ENCODE data around the gene LITAFD. TPM values are rescaled to one million over a fixed set of nuclear protein-coding genes. Genes with fewer than 3 reads are reported as not detected.
"Not testable (repeated sequence)": the region's sequence is repeated elsewhere in the genome, so short reads cannot be mapped to it uniquely, and the experiment has no call there.

Gene LITAFD
- total RNA-seq, 1 donor from 2014 or later = not detected

DNA sequence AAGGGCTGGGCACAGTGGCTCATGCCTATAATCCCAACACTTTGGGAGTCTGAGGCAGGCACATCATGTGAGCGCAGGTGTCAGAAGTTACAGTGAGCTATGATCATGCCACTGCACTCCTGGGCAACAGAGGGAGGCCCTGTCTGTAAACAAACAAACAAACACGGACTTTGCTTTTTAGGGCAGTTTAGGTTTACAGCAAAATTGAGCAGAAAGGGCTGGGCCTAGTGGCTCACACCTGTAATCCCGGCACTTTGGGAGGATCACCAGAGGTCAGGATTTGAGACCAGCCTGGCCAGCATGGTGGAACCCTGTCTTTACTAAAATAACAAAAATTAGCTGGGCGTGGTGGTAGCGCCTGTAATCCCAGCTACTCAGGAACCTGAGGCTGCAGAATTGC, 10.1 kb upstream of the LITAFD start:
- intact Hi-C loops (cut with micrococcal nuclease) = no loop called here

DNA sequence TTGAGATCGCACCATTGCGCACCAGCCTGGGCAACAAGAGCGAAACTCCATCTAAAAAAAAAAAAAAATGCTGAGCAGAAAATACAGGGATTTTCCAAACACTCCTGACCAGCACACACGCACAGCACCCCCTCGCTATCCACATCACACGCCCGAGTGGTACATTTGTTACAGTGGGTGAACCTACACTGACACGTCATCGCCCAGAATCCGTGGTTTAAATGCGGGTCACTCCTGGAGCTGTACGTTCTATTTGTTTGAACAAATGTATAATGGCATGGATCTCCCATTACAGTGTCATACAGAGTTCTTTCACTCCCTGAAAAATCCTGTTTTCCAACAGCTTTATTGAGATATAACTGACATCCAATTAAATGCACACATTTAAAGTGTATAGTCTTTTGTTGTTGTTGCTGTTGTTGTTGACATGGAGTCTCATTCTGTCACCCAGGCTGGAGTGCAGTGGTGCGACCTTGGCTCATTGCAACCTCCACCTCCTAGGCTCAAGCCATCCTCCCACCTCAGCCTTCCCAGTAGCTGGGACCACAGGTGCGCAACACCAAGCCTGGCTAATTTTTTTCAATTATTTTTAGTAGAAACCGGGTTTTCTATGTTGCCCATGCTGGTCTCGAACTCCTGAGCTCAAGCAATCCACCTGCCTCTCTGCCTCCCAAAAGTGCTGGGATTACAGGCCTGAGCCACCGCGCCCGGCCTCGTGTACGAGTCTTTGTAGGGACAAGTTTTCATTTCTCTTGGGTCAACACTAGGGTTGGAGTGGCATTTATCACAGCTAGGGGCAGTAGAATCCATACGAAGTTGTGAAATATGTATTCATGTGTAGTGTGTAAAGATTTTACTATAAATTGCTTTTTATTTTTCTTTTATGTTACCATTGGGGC, 8.9 kb upstream of the LITAFD start:
- intact Hi-C loops (cut with micrococcal nuclease) = no loop called here

DNA sequence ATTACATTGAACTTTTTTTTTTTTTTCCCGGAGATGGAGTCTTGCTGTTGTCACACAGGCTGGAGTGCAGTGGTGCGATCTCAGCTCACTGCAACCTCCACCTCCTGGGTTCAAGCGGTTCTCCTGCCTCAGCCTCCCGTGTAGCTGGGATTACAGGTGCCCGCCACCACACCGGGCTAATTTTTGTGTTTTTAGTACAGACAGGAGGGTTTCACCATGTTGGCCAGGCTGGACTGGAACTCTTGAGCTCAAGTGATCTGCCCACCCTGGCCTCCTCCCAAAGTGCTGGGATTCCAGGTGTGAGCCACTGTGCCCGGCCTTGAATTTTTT, 8.3 kb upstream of the LITAFD start:
- intact Hi-C loops (cut with micrococcal nuclease) = not testable (repeated sequence)

DNA sequence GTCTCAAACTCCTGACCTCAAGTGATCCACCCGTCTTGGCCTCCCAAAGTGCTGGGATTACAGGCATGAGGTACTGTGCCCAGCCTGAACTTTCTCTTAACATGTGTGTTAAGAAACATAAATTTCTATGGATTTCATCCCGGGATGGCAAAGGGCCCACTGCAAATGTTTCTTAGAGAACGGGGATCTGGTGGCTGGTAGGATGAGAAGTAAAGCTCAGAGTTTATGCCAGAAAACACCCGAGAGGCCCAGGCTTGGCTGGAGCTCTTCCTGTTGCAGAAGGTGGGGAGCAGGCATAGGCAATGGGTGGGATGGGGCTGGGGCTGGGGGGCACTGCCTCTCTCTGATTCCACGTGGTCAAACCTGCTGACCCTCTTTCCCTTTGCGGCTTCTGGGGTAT, 7.8 kb upstream of the LITAFD start:
- intact Hi-C loops (cut with micrococcal nuclease) = no loop called here

DNA sequence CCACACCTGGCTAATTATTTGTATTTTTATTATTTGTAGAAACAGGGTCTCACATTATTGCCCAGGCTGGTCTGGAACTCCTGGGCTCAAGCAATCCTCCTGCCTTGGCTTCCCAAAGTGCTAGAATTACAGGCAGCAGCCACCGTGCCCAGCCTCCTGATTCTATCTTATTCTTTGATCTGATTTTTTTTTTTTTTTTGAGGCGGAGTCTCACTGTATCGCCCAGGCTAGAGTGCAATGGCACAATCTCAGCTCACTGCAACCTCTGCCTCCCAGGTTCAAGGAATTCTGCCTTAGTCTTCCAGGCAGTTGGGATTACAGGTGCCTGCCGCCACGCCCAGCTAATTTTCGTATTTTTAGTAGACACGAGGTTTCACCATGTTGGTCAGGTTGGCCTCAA, 6.8 kb upstream of the LITAFD start:
- intact Hi-C loops (cut with micrococcal nuclease) = not testable (repeated sequence)

DNA sequence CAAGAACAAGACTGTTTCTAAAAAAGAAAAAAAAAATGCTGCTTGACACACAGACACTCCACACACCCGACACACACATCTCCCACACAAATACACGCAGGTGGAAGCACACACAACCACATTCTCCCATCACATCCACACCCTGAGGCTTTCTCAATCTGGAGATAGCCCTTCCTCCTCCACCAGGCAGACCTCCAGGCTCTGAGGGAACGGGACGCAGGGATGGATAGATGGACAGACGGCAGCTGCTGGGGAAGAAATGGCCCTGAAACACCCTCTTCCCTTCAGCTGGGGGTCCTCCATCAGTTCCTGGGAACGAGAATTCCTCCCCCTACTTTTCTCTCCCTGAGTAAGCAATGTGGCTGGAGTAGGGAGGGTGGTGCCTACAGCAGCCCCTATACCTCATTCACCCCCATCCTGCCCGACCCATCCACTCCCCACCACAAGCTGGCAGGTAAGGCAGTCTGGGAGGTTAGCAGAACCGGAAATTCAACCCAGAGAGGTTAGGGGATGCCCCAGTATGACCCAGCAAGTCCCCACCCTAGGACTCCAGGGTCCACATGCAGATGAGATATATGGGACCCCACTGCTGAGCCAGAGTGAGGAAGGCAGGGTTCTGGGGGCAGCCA, 4.1 kb upstream of the LITAFD start:
- intact Hi-C loops (cut with micrococcal nuclease) = no loop called here

DNA sequence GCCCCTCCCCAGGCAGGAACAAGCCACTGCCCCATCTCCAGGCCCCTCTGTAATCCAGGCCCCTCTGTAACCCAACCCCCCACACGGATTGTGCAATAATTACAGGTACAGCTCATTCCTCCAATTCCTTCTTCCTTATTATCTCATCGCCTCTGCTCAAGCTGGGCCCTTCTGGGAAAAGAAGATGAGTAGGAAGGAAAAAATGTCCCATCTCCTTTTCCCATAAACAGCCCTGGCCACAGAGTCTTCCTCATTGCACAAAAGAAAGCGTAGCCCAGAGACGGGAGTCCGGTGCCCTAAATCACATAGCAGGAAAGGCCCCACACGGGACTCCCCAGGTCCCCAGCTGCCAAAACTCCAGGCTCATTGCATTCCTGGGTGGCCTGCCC, 3.6 kb upstream of the LITAFD start:
- intact Hi-C loops (cut with micrococcal nuclease) = no loop called here

DNA sequence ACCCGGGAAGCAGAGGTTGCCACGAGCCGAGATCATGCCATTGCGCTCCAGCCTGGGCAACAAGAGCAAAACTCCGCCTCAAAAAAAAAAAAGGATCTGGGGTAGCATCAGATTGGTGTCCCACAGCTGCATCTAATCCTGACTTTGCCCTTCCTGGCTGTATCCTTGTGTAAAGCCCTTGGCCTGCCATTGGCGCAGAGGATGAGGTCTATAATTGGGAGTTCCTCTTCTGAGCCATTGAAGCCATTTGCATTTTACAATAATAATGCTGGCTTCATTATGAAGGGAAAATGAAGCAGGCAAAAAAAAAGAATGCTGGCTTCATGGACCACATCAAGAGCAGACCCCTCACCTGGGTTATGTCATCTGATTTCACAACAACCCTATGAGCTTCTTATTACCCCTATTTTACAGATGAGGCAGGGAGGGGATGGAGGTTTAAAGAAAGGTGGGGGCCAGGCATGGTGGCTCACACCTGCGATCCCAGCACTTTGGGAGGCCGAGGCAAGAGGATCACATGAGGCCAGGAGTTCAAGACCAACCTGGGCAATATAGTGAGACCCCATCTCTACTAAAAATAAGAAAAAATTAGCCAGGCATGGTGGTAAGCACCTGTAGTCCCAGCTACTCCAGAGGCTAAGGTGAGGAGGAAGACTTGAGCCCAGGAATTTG, 1.2 kb upstream of the LITAFD start:
- intact Hi-C loops (cut with micrococcal nuclease) = loop anchor here (1.0 to 2.0 kb wide), 6 partner anchors 13 to 314 kb away; partner anchors contain the start of genes PMM2 and TMEM186

DNA sequence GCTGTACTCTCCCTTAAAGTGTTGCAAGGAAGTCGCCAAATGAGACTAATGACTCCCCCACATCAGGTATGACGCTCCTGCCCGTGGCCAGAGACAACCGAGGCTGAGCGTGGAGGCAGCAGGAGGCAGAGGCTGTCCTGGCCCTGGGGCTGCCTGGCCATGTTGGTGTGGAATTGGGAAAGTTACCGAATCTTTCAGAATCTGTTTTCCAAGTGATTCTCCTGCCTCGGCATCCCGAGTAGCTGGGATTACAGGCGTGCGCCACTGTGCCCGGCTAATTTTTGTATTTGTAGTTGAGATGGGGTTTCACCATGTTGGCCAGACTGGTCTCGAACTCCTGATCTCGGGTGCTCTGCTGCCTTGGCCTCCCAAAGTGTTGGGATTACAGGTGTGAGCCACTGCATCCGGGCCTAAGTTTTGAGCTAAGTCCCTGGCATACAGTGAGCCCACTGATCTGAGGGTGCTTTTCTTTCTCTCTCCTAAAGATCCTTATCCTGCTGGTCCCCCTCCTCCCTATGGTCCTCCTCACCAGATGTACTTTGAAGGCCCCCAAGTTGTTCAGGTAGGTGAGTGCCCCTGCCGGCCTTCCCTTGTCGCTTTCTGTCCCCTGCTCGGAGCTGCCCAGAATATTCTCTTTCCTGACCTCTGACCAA, 700 bp downstream of the LITAFD start:
- intact Hi-C loops (cut with micrococcal nuclease) = no loop called here

DNA sequence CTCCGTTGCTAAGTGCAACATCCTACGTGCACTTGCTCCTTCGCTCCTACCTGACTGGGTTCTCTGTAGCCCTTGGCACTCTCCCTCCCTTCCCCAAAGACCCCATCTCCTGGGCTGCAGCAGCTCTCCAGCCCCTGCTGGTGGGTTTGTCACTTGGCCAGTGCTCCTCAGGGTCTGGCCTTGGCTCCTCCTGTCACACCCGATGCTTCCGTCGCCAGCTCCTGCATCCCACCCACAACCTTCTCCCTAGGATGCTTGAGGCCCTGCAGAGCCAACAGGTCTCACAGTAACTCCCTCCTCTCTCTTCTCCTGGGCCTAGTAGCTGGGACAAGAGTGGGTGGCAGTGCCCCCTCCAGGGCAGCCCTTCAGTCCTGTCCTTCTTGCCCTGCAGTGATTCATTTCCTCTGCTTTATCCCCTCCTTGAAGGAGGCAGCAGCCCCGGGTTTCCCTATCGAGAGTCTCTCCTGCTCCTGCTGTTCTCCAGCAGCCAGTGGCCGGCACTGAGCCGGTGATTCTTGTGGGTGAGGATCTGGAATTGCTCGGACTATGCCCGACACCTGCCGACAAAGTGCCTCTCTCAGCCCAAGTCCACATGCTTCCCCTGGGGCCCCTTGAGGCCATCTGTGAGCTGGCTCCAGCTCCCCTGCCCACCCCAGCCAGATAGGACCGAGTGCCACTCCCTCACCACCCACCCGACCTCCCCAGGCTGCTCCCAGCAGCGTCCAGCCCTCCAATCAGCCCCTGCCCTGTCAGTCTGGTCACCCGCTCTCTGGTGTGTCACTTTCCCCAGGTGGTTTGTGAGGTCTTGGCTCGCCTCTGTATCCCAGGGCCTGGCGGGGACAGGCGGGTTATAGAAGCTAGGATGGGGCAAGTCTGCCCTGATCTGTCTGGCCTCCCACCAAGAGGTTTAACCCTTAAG, 3.8 kb downstream of the LITAFD start:
- intact Hi-C loops (cut with micrococcal nuclease) = no loop called here

DNA sequence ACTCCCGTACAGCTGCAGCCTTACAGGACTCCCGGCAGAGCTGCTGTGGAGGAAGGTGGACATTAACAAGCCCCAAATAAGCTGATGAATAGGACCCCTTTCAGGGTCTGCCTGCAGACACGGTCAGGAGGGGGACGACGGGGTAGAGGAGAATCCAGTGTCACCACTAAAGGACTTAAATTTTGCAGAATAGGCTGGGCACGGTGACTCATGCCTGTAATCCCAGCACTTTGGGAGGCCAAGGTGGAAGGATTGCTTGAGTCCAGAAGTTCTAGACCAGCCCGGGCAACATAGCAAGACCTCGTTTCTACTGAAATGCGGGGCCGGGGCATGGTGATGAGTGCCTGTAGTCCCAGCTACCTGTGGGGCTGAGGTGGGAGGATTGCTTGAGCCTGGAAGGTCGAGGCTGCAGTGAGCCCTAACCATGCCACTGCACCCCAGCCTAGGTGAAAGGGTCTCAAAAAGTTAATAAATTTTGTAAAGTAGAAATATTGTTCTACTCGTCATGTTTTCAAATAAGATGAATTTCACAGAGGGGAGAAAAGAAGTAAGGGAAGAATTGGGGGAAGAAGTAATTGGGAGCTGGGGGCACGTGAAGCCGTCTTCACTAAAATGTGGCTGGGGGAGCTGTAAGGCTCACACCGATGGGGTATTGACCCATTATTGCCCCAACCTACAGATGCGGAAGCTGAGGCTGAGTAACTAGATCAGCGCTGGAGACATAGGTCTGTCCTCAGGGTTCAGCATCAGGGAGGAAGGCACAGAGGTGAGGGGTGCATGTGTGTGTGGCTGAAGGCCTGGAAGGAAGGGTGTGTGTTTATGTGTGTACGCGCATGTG, 4.7 kb downstream of the LITAFD start:
- intact Hi-C loops (cut with micrococcal nuclease) = no loop called here

DNA sequence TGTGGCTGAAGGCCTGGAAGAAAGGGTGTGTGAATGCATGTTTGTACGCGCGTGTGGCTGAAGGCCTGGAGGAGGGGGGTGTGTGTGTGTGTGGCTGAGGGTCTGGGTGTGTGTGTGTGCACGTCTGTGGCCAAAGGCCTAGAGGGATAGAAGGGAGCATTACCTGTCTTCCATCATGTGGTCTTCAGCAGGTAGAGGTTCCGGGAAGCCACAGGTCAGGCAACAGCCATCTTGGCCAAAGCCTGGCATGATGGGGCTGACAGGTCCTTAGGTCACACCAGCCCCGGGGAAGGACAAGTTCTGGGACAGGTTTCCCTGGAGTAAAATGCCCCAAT, 5.2 kb downstream of the LITAFD start:
- intact Hi-C loops (cut with micrococcal nuclease) = no loop called here

DNA sequence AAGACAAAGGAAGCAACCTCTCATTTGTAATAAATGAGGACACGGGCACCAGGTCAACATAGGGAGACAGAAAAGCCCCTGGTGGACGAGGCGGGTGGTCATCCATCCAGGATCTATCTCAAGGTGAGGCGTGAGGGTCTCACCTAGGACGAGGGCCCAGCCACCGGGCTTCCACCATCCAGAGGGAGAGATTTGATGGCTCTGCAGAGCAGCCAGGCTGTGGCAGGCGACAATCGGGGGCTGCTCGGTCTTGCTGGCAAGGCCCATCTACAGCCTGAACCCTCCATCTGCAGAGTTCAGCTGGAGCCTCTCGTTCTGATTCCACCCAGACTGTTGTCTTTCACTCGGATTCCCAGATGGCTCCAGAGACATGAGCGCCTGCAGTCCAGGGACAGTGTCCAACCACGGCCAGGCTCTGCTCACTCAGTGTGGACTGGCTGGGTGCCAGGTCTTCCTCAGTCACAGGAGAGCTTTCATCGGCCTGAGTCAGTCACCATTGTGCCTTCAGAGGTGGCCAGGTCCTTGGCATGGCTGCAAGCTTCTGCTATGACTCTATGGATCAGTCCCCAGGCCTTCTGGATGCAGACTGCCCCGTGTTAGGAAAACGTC, 5.9 kb downstream of the LITAFD start:
- intact Hi-C loops (cut with micrococcal nuclease) = no loop called here

DNA sequence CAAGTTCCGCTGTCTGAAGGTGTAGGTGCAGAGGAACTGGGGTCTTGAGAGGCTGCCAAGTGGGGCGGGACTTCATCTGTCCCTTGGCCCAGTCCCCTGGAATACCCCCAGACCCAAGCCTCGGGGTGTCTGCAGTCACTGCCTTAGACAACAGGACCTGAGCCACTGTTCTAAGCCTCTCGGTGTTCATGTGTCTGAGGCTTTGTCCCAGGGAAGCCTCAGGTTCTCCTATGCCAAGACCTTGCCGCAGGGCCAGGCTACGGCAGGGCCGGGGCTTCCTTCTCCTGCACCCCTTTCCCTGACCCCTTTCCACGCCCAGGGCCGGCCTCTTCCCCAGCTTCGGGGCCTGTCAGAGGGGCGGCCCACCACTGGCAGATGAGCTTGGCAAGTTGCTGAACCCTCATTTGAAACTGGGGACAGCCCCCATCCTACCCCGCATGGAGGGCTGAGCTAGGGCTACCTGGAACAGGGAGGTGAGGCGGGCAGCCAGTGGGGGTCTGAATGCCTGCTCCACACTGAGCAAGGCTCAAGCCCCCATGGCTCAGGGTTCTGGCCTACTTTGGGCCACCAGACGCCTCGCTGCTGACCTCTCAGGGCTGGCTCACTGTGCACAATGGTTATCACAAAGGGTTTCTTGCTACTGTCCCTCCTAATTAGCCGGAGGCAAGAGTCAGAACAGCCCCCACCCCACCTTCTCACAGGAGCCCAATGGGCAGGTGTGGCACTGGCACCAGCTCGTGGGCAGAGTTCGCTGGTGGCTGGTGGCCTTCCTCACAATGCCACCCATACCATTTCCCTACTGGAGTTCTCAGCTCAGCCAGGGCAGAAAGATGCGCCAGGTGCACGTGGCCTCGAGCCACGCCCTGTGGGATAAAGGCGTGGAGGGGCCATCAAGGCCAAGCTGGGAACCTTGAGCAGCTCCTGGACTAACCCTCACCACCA, 7.1 kb downstream of the LITAFD start:
- intact Hi-C loops (cut with micrococcal nuclease) = no loop called here

DNA sequence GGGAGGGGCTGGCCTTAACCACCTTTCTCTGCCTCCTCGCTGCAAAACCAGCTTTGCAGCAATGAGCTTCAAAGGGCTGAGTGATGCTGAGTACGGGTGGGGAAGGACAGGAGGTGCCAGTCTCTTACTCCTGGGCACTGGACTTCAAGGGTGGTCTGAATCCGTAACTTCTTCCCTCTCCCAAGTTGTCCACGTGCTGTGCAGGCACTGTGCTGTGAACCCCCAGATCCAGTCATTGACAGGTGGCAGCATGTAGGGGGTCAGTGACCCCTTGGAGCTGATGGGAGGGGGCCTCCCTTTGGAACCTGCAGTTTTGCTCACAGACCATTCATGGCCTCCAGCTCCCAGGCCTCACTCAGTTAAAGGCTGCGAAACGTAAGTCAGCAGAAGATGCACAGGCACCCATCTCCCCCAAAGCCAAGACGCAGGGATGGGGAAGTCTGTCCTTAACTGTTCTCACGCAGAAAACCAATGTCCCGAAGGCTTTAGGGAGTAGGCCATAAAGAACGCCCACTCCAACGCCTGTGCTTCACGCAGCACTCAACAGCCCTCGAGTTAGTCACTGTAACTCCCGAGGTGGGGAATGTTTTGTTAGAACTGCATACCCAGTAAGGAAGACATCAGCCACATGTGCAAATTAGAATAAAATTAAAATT, 7.9 kb downstream of the LITAFD start:
- intact Hi-C loops (cut with micrococcal nuclease) = no loop called here

DNA sequence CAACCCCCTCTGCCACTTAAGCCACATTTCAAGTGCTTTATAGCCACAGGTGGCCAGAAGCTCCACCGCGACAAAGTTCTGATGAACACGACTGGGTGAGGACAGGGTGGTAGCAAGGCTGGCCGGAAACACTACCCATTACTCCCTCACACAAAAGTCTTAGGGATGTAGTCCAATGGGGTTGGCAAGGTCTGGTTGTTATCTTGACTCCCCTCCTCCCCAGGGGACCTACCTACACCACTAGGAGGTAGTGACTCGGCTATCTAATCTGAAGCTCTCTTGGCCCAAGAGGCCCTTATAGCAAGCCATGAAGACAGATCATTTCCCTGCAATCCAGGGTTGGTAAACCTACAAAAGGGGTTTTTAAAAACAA, 8.4 kb downstream of the LITAFD start:
- intact Hi-C loops (cut with micrococcal nuclease) = no loop called here

DNA sequence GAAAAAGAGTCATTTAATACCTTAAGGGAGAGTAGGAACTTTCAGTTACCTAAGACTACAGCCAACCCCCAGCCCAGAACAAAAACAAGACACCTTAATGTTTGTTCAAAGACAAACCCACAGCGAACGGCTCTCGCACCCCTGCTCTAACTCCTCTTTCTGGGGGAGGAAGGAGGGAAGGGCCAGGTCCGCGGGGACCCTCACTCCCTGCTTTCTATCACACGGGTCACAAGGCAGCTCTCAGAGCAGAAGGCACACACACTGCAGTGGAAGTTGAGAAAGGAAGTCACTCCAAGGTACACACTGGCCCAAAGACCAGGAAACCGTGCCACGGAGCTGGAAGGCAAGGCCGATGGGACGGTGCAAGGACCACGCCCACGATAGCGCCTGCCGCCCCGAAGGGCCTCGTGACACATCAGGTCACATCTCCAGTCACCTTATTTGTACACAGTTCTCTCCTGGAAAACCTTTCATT, 10.0 kb downstream of the LITAFD start:
- intact Hi-C loops (cut with micrococcal nuclease) = no loop called here

DNA sequence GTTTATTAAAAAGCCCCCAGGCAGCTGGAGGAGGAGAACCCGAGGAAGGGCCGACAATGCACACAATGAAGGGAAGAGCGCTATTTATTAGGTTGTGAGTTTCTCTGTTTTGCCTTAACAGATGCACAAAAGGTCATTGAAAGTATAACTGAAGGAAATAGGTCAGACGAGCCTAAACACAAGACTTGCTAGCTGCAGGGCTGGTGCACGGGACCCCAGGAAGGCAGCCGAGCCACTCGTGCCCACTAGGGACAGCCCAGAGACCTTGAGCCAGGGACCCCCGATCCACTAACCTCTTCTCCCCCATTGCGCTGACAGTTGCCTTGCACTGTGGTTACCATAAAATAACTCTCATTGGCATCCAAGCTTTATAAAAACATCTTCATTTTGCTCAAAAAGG, 11.3 kb downstream of the LITAFD start:
- intact Hi-C loops (cut with micrococcal nuclease) = no loop called here

Measured in T-helper 1 cell treated with Interleukin-12 subunit alpha and Interleukin-12 subunit beta and Interleukin-4 antibody, amounts not matched to agents 30 ng/mL and 1 ng/mL, for 36 hours (primary cell).